Thyroid gland (tissue), 4 donors: ENCODE measurements around the gene PRKD1. TPM values are rescaled to one million over a fixed set of nuclear protein-coding genes. Genes with fewer than 3 reads are reported as not detected.

Experiments used
- DNase-seq, 2 donors: peaks; one replicate each; pipeline ENCODE4 v3.0.0-alpha.2; 2019
- H3K27ac ChIP-seq, 3 donors: fragments of 200-600 bp; sonication (generic); 1 replicate in 2 of 3; 2 replicates in 1 of 3; pipeline ENCODE4 v1.5.1; 2016 to 2019; ENCODE audit warnings: mild to moderate bottlenecking in 1 of 3, moderate library complexity in 1 of 3
- H3K27me3 ChIP-seq: fragments of 200-600 bp; sonication (generic); one replicate; pipeline ENCODE4 v1.5.1; 2019
- H3K36me3 ChIP-seq, 2 donors: fragments of 200-600 bp; sonication (generic); one replicate each; pipeline ENCODE4 v1.5.1; 2016 to 2019
- H3K4me1 ChIP-seq, 2 donors: fragments of 200-600 bp; sonication (generic); one replicate each; pipeline ENCODE4 v1.5.1; 2017 to 2019
- H3K4me3 ChIP-seq, 3 donors: fragments of 200-600 bp; sonication (generic); replicated peaks in 1 of 3; 1 replicate in 2 of 3; 2 replicates in 1 of 3; pipeline ENCODE4 v1.5.1; 2016; ENCODE audit warnings: mild to moderate bottlenecking in 1 of 3
- H3K9me3 ChIP-seq: fragments of 200-600 bp; sonication (generic); one replicate; pipeline ENCODE4 v1.5.1; 2017
- CTCF ChIP-seq, 6 experiments: fragments of 200-600 bp in 3 of 6; fragments of 450-650 bp in 3 of 6; sonication (generic) in 3 of 6; IDR thresholded peaks; one replicate each; pipeline ENCODE4 v1.5.1; 2016 to 2019; ENCODE audit warnings: antibody characterized with exemption in 6 of 6, mild to moderate bottlenecking in 2 of 6, inconsistent platforms in 1 of 6, moderate library complexity in 1 of 6
- POLR2A ChIP-seq, 2 donors: fragments of 450-650 bp; IDR thresholded peaks; one replicate each; pipeline ENCODE4 v1.6.1; 2017; ENCODE audit warnings: antibody characterized with exemption in 2 of 2, mild to moderate bottlenecking in 2 of 2, moderate library complexity in 1 of 2
- WGBS, 2 donors: methylation state at CpG; one replicate each; pipeline ENCODE4 v1.1.5; 2017; 5-methylcytosine and 5-hydroxymethylcytosine counted together
- intact Hi-C: fragments of 100-400 bp; cut with DNase I; formaldehyde crosslinking; loops from one replicate; pipeline ENCODE4 v1.15.1; 2023
- total RNA-seq, 4 donors: library from RNA; depleted of rRNA; stranded (reverse); fragments of >200 nt; gene quantifications; one replicate each; pipeline ENCODE4 v1.2.3, GENCODE V29; 2016

The PRKD1 gene
- total RNA-seq, 4 donors from 2014 or later, result 12.7 to 17.4 (median 14.3) TPM

DNA sequence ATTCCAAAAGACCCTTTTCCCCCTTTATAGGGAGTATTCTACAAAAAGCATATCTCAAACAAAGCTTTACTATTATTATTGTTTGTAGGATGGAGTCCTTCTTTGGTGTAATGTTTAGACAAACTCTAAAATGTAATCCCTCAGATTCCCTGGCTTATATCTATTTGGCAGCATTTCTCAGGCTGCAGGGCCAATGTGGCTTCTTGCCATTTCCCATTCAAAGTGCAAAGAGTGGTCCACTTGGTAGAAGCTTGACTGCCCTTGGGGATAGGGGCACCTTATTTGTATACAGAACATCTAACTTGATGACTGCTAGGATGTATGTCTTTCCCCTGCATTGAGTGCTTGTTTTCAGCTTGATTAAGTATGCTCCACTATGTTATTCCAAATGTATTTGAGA is 242.7 kb downstream of the PRKD1 start:
- H3K36me3 ChIP-seq, result no peaks in the 10 kb centered on the region
- H3K27ac ChIP-seq, result no peak overlapping the region
- H3K9me3 ChIP-seq, result no peaks in the 10 kb centered on the region
- peaks cover 6 to 7% of the 10 kb centered on the region in 2 donors for H3K4me1 ChIP-seq
- H3K4me3 ChIP-seq, result no peak overlapping the region
- TF ChIP-seq CTCF (IDR thresholded peaks at IDR 0.05) (no peak), POLR2A (IDR thresholded peaks at IDR 0.05) (no peak)
- H3K27me3 ChIP-seq, result no peaks in the 10 kb centered on the region
- DNase-seq, result peak; percentile 19 to 20
- intact Hi-C loops, result no loop called here

GRCh38 chr14:29682789-29683188 is 244.9 kb downstream of the PRKD1 start:
- Histone ChIP-seq H3K27me3 (no peaks in the 10 kb centered on the region), H3K27ac (no peak overlapping the region), H3K4me1 (peaks cover 5 to 7% of the 10 kb centered on the region in 2 donors), H3K4me3 (no peak overlapping the region), H3K36me3 (no peaks in the 10 kb centered on the region), H3K9me3 (no peaks in the 10 kb centered on the region)
- no peak for DNase-seq
- TF ChIP-seq POLR2A (IDR thresholded peaks at IDR 0.05) (no peak), CTCF (IDR thresholded peaks at IDR 0.05) (no peak)
- WGBS, 2 donors, result 85 to 92% methylated on average over 2 of the region's 2 CpGs
- intact Hi-C loops, result no loop called here

DNA sequence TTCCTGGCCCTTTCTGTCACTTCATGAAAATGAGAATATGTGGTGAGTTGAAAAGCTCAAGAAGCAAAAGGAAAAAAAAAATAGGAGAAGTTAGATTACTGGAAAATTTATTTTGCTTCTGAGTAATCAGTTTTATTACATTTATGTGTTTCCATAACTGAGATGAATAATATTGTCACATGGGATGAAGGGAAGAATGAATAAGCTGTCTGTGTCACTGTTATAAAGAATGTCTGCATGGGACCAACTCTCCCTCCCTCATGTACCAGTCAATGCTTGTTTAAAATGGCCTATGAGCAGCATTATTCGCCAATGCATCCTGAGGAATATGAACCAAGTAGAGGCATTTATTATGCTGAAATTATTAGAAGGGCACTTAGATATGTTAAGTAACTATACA is 246.3 kb downstream of the PRKD1 start:
- no peaks in the 10 kb centered on the region for H3K9me3 ChIP-seq
- H3K4me3 ChIP-seq, result no peak overlapping the region
- WGBS, 2 donors, result 95 to 98% methylated on average over 1 of the region's 1 CpG
- H3K27me3 ChIP-seq, result no peaks in the 10 kb centered on the region
- H3K4me1 ChIP-seq, result peaks cover 0 to 7% of the 10 kb centered on the region in 2 donors
- no peaks in the 10 kb centered on the region for H3K36me3 ChIP-seq
- TF ChIP-seq POLR2A (IDR thresholded peaks at IDR 0.05), result no peak
- no peak for TF ChIP-seq CTCF (IDR thresholded peaks at IDR 0.05)
- no peak for DNase-seq
- H3K27ac ChIP-seq, result no peak overlapping the region
- intact Hi-C loops, result no loop called here

DNA sequence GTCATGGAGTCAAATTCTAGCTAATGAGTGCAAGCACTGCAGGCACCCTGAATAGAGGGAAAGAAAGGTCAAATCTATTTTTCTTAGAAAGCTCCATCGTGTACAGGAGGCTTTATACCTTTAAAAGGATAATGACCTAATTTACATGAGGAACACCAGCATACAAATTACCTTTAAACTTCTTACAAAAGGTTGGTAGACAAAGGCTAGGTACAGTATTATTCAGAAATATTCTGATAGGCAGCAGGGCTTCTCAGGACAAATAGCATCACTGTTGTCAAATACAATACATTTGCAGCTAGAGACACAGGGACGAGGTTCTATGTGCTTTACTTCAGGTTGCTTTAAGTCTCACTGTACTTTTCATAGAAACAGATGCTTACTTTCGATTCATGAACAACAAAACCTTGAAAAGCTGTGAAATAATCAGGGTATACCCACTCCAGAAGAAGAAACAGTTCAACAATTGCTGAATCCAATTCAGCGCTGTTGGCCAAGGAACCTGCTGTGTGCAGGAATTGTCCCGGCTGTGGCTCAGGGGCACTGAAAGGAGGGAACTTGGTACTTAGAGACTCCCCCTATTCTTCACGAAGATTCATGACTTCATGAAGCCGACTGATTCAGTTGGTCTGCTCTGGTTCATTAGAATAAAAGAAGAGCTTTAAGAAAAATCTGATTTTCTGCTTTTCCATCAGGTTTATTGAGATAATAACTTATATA is 252.9 kb downstream of the PRKD1 start:
- Histone ChIP-seq H3K27me3 (no peaks in the 10 kb centered on the region), H3K4me3 (no peak overlapping the region), H3K36me3 (no peaks in the 10 kb centered on the region), H3K27ac (no peak overlapping the region), H3K9me3 (no peaks in the 10 kb centered on the region), H3K4me1 (no peaks in the 10 kb centered on the region)
- no peak for DNase-seq
- no peak for TF ChIP-seq POLR2A (IDR thresholded peaks at IDR 0.05)
- no peak for TF ChIP-seq CTCF (IDR thresholded peaks at IDR 0.05)
- intact Hi-C loops, result no loop called here
- 88 to 92% methylated on average over 7 of the region's 7 CpGs for WGBS, 2 donors

GRCh38 chr14:29672831-29673230 is 254.8 kb downstream of the PRKD1 start:
- Histone ChIP-seq H3K9me3 (no peaks in the 10 kb centered on the region), H3K4me1 (no peaks in the 10 kb centered on the region), H3K27me3 (no peaks in the 10 kb centered on the region), H3K36me3 (no peaks in the 10 kb centered on the region), H3K4me3 (no peak overlapping the region), H3K27ac (no peak overlapping the region)
- no peak for DNase-seq
- TF ChIP-seq CTCF (IDR thresholded peaks at IDR 0.05) (no peak), POLR2A (IDR thresholded peaks at IDR 0.05) (no peak)
- intact Hi-C loops, result no loop called here
- 84 to 90% methylated on average over 3 of the region's 3 CpGs for WGBS, 2 donors
